Astrocyte (in vitro differentiated cells and primary cell): Measurements from ENCODE around the gene FGFBP3. TPM values are rescaled to one million over a fixed set of nuclear protein-coding genes. Genes with fewer than 3 reads are reported as not detected.

Experiments
- DNase-seq: peaks from one replicate; pipeline ENCODE4 v3.0.0-alpha.2; 2010; ENCODE audit warnings: low read depth
- FAIRE-seq: peaks from 2 replicates; lab custom pipeline; 2011; peaks lifted over from hg19 to GRCh38; lab: Jason Lieb, UNC
- H2AFZ ChIP-seq: 2 replicates; pipeline ENCODE4 v1.6.0; 2012; ENCODE audit warnings: low read depth, low read length, inconsistent platforms
- H3K27ac ChIP-seq: 2 replicates; pipeline ENCODE4 v1.5.1; 2011; ENCODE audit warnings: low read depth, low read length, inconsistent platforms
- H3K27me3 ChIP-seq: 2 replicates; pipeline ENCODE4 v1.6.0; 2011; ENCODE audit warnings: low read length, inconsistent platforms; ENCODE audit not compliant: insufficient read depth
- H3K36me3 ChIP-seq: 2 replicates; pipeline ENCODE4 v1.5.1; 2011; ENCODE audit warnings: low read length, inconsistent platforms; ENCODE audit not compliant: insufficient read depth
- H3K4me1 ChIP-seq: 2 replicates; pipeline ENCODE4 v1.5.1; 2011; ENCODE audit warnings: low read length, inconsistent platforms; ENCODE audit not compliant: insufficient read depth
- H3K4me2 ChIP-seq: 2 replicates; pipeline ENCODE4 v1.6.0; 2012; ENCODE audit warnings: low read length, inconsistent platforms
- H3K4me3 ChIP-seq: 2 replicates; pipeline ENCODE4 v1.5.1; 2011; ENCODE audit warnings: low read depth, mild to moderate bottlenecking, low read length, inconsistent platforms; ENCODE audit not compliant: insufficient read depth
- H3K79me2 ChIP-seq: 2 replicates; pipeline ENCODE4 v1.6.0; 2012; ENCODE audit warnings: mild to moderate bottlenecking, low read length, inconsistent platforms; ENCODE audit not compliant: insufficient read depth
- H3K9ac ChIP-seq: 2 replicates; pipeline ENCODE4 v1.6.0; 2012; ENCODE audit warnings: mild to moderate bottlenecking, low read length, inconsistent platforms
- H3K9me3 ChIP-seq: 2 replicates; pipeline ENCODE4 v1.5.1; 2012; ENCODE audit warnings: low read depth, mild to moderate bottlenecking, low read length, inconsistent platforms; ENCODE audit not compliant: insufficient read depth
- H4K20me1 ChIP-seq: 2 replicates; pipeline ENCODE4 v1.6.0; 2012; ENCODE audit warnings: low read length, inconsistent platforms; ENCODE audit not compliant: insufficient read depth
- H3K27ac Mint-ChIP-seq: one replicate; pipeline ENCODE4 v1.8.0; 2021; ENCODE audit warnings: mild to moderate bottlenecking, mixed read lengths; ENCODE audit not compliant: unreplicated experiment
- H3K27me3 Mint-ChIP-seq: one replicate; pipeline ENCODE4 v1.8.0; 2021; ENCODE audit warnings: low read depth, mixed read lengths; ENCODE audit not compliant: unreplicated experiment
- H3K36me3 Mint-ChIP-seq: one replicate; pipeline ENCODE4 v1.8.0; 2021; ENCODE audit warnings: low read depth, mixed read lengths; ENCODE audit not compliant: unreplicated experiment
- H3K4me1 Mint-ChIP-seq: one replicate; pipeline ENCODE4 v1.8.0; 2021; ENCODE audit warnings: low read depth, mixed read lengths; ENCODE audit not compliant: unreplicated experiment
- H3K4me3 Mint-ChIP-seq: one replicate; pipeline ENCODE4 v1.8.0; 2021; ENCODE audit warnings: mild to moderate bottlenecking, moderate library complexity, mixed read lengths; ENCODE audit not compliant: unreplicated experiment
- H3K9me3 Mint-ChIP-seq: one replicate; pipeline ENCODE4 v1.8.0; 2021; ENCODE audit warnings: mild to moderate bottlenecking, mixed read lengths; ENCODE audit not compliant: unreplicated experiment
- CTCF ChIP-seq: IDR thresholded peaks from 2 replicates; pipeline ENCODE4 v1.5.1; 2011; ENCODE audit warnings: low read depth, mild to moderate bottlenecking, inconsistent platforms, low read length, moderate library complexity; ENCODE audit not compliant: insufficient read depth
- EZH2 ChIP-seq: IDR thresholded peaks from 2 replicates; pipeline ENCODE4 v1.6.1; 2012; ENCODE audit warnings: mild to moderate bottlenecking, low read length, inconsistent platforms; ENCODE audit not compliant: insufficient read depth
- total RNA-seq: library from RNA; stranded (reverse); gene quantifications from 2 replicates; pipeline ENCODE4 v1.2.1, GENCODE V29; 2021

FGFBP3 gene
- total RNA-seq, 1 donor from 2014 or later, result 3.3 TPM

DNA sequence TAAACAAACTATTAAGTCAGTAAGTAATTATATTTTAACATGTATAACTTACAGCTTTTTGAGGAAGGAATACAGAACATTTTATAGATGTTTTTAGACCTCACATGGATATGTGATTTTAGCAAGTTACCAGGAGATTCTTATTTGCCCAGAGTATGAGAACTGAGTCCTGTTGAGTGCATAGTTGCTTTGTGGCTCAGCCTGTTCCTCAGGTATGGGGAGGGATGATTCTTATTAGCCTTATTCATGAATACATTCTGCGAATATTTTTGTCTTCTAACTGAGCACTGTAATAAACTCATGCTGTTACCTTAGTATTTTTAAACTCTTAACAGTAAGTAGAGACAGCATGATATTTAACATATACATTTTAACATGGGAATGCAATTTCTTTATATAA is 32.1 kb upstream of the FGFBP3 start:
- H3K4me1 Mint-ChIP-seq, result peaks cover 13% of the 10 kb centered on the region
- Histone ChIP-seq H3K4me3 (no peak overlapping the region), H3K27me3 (no peaks in the 10 kb centered on the region), H3K4me2 (no peak overlapping the region), H3K4me1 (no peaks in the 10 kb centered on the region), H4K20me1 (peaks cover 45% of the 10 kb centered on the region), H3K79me2 (peaks cover 62% of the 10 kb centered on the region), H2AFZ (no peak overlapping the region), H3K27ac (no peak overlapping the region), H3K36me3 (peaks cover 14% of the 10 kb centered on the region), H3K9ac (no peak overlapping the region), H3K9me3 (no peaks in the 10 kb centered on the region)
- H3K36me3 Mint-ChIP-seq, result peaks cover 5% of the 10 kb centered on the region
- H3K27me3 Mint-ChIP-seq, result no peaks in the 10 kb centered on the region
- no peaks in the 10 kb centered on the region for H3K9me3 Mint-ChIP-seq
- TF ChIP-seq CTCF, result no peak
- no peak for TF ChIP-seq EZH2
- DNase-seq (peak; percentile 8), FAIRE-seq (no peak)
- H3K4me3 Mint-ChIP-seq, result no peak overlapping the region
- H3K27ac Mint-ChIP-seq, result no peak overlapping the region

DNA sequence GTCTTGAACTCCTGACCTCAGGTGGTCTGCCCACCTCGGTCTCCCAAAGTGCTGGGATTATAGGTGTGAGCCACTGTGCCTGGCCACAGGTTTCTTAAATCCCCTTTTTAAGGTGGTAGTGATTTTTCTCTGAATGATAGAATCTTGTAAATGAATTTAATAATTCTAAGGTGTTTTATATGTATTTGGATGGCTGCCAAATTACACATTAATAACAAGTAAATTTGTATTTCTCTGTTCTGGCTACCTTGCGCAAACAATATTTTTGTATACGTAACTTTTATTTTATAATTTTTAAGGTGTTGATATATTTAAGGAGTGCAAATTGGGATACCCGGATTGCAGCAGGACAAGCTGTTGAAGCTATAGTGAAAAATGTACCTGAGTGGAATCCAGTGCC is 30.4 kb upstream of the FGFBP3 start:
- Histone ChIP-seq H3K9ac (no peak overlapping the region), H3K27me3 (no peaks in the 10 kb centered on the region), H3K4me1 (no peaks in the 10 kb centered on the region), H3K79me2 (peaks cover 72% of the 10 kb centered on the region), H3K27ac (no peak overlapping the region), H2AFZ (no peak overlapping the region), H4K20me1 (peaks cover 54% of the 10 kb centered on the region), H3K4me2 (no peak overlapping the region), H3K9me3 (no peaks in the 10 kb centered on the region), H3K4me3 (no peak overlapping the region), H3K36me3 (peaks cover 18% of the 10 kb centered on the region)
- no peaks in the 10 kb centered on the region for H3K9me3 Mint-ChIP-seq
- no peak overlapping the region for H3K4me3 Mint-ChIP-seq
- peaks cover 10% of the 10 kb centered on the region for H3K36me3 Mint-ChIP-seq
- H3K4me1 Mint-ChIP-seq, result peaks cover 6% of the 10 kb centered on the region
- TF ChIP-seq EZH2 (no peak), CTCF (no peak)
- no peak overlapping the region for H3K27ac Mint-ChIP-seq
- no peak for FAIRE-seq
- no peak for DNase-seq
- H3K27me3 Mint-ChIP-seq, result no peaks in the 10 kb centered on the region

DNA sequence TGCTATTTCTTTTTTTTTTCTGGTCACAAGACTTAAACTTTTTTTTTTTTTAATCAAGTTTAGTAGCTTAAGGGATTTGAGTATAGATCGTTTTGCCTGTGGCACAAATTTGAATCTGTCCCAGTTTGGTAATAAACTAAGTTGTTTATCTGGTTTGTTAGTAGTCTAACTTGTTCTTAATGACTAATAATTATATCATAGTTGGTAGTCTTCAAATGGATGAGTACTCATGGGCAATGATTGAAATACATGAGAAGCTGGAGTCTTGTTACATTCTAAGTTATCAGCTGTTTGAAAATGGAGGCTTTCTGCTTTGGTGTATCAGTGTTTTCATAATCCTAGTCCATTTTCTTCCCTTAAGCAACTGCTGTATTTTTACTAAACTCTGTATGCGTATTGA is 26.6 kb upstream of the FGFBP3 start:
- peaks cover 81% of the 10 kb centered on the region for H4K20me1 ChIP-seq
- peaks cover 3% of the 10 kb centered on the region for H3K4me1 Mint-ChIP-seq
- no peak for TF ChIP-seq EZH2
- TF ChIP-seq CTCF, result no peak
- H3K4me3 Mint-ChIP-seq, result no peak overlapping the region
- no peak overlapping the region for H3K4me2 ChIP-seq
- no peaks in the 10 kb centered on the region for H3K9me3 ChIP-seq
- FAIRE-seq (no peak), DNase-seq (no peak)
- H3K36me3 ChIP-seq, result peaks cover 16% of the 10 kb centered on the region
- H3K4me3 ChIP-seq, result no peak overlapping the region
- no peak overlapping the region for H3K27ac Mint-ChIP-seq
- H2AFZ ChIP-seq, result no peak overlapping the region
- H3K79me2 ChIP-seq, result peaks cover 97% of the 10 kb centered on the region
- H3K27ac ChIP-seq, result no peak overlapping the region
- no peaks in the 10 kb centered on the region for H3K4me1 ChIP-seq
- H3K27me3 Mint-ChIP-seq, result no peaks in the 10 kb centered on the region
- H3K9ac ChIP-seq, result no peak overlapping the region
- peaks cover 9% of the 10 kb centered on the region for H3K36me3 Mint-ChIP-seq
- H3K9me3 Mint-ChIP-seq, result no peaks in the 10 kb centered on the region
- H3K27me3 ChIP-seq, result no peaks in the 10 kb centered on the region
